ENCODE data around the gene ALX3.

ALX3 gene

DNA sequence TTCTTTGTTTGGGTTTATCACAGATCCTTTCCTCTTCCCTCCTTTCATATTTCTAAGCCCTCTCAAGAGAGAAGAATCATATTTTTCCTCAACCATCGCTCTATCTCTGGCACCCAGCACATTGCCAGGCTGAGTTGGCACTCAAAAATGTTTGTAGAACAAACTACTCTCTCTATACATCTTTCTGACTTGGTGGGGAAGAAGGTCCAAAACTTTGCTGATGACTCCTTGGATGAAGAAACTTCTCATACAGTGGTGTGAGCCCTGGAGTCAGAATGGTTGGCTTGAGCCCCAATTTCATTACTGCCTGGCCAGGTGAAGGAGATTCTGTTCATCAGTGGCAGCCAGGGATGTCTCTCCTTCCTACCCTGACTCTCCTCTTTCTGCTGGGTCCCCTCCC is 11.9 kb downstream of the ALX3 start:
- Histone ChIP-seq H3K36me3 (ENCODE audit: insufficient read depth, insufficient read length, low read length) (peaks cover 77% of the 10 kb centered on the region), H3K4me3 (ENCODE audit: insufficient read length, low read depth) (no peak overlapping the region), H3K9me3 (ENCODE audit: insufficient read depth, low read length) (no peaks in the 10 kb centered on the region), H3K9ac (ENCODE audit: insufficient read length, low read depth) (no peak overlapping the region), H3K4me1 (ENCODE audit: insufficient read depth, insufficient read length) (peaks cover 10% of the 10 kb centered on the region), H3K27me3 (ENCODE audit: insufficient read depth, insufficient read length) (no peaks in the 10 kb centered on the region)
- TF ChIP-seq YY1 (IDR thresholded peaks at IDR 0.05; ENCODE audit: insufficient read depth, insufficient read length) (no peak), ZNF274 (IDR thresholded peaks at IDR 0.05; ENCODE audit: low read depth, low read length) (no peak), SUZ12 (IDR thresholded peaks at IDR 0.05; ENCODE audit: extremely low read depth, insufficient read depth, insufficient read length) (no peak)
- DNase-seq (ENCODE audit: low read depth, low spot score) = no peak

DNA sequence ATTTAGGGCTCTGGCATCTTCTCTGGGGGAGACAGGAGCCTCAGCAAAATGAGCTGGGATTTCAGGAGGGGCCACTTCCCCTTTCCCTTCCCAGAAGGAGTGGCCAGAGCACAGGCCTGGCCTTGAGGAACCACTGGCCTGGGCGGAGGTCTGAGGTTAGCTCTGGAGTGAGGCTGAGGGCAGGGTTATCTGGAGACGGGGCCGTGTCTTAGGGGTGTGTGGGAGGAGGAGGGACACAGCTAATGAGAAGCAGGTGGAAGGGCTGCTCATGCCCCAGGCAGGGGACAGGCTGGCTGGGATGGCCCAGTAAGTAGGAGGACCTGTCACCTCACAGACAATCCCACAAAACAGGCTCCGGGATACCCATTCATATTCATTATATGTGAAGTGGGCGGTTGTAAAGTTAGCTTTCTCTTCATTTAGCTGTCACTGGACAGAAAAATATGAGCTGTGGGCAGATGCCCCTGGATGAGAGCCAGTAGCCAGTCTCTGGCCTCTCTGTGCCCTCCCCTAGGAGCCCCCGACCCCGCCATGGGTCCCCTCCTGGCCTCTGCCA is 12.4 kb downstream of the ALX3 start:
- no peak for DNase-seq (ENCODE audit: low read depth, low spot score)
- TF ChIP-seq SUZ12 (IDR thresholded peaks at IDR 0.05; ENCODE audit: extremely low read depth, insufficient read depth, insufficient read length) (no peak), YY1 (IDR thresholded peaks at IDR 0.05; ENCODE audit: insufficient read depth, insufficient read length) (no peak), ZNF274 (IDR thresholded peaks at IDR 0.05; ENCODE audit: low read depth, low read length) (no peak)
- no peaks in the 10 kb centered on the region for H3K9me3 ChIP-seq (ENCODE audit: insufficient read depth, low read length)
- no peaks in the 10 kb centered on the region for H3K27me3 ChIP-seq (ENCODE audit: insufficient read depth, insufficient read length)
- H3K4me3 ChIP-seq (ENCODE audit: insufficient read length, low read depth) = no peak overlapping the region
- peaks cover 80% of the 10 kb centered on the region for H3K36me3 ChIP-seq (ENCODE audit: insufficient read depth, insufficient read length, low read length)
- H3K9ac ChIP-seq (ENCODE audit: insufficient read length, low read depth) = no peak overlapping the region
- peaks cover 15% of the 10 kb centered on the region for H3K4me1 ChIP-seq (ENCODE audit: insufficient read depth, insufficient read length)

DNA sequence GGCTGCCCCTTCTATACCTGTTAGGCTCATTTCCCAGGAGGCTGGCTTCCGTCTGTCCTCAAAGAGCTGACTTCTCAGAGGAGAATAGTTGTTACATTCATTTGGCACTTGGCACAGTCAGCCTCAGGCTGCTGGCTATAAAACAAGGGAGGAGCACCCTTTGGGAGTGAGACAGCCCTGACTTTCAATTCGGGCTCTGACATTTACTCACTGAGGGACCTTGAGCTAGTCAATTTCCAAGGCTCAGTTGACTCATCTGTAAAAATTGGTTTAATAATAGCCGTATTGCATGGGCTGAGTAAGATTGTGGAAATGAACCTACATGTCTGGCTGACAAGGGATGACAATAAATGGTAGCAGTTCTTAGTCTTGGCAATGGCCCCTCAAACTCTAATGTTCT is 13.7 kb downstream of the ALX3 start:
- TF ChIP-seq YY1 (IDR thresholded peaks at IDR 0.05; ENCODE audit: insufficient read depth, insufficient read length) (no peak), ZNF274 (IDR thresholded peaks at IDR 0.05; ENCODE audit: low read depth, low read length) (no peak), SUZ12 (IDR thresholded peaks at IDR 0.05; ENCODE audit: extremely low read depth, insufficient read depth, insufficient read length) (no peak)

DNA sequence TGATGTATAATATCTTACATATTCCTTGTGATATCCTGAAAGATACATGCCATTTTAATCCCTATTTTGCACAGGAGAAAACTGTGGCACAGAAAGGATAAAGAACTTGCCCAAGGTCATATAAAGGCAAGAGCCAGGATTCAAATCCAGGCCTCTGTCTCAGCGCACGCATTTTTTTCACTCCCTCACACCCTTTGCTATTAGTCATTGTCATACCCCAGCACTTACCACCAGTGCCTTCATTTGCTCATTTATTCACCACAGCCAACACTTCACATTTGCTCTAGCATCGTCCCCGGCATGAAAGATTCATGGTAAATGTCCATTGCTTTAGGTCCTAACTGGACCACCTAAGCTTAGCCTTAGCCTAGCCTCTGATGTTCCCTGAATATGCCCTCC is 14.2 kb downstream of the ALX3 start:
- TF ChIP-seq ZNF274 (IDR thresholded peaks at IDR 0.05; ENCODE audit: low read depth, low read length) = no peak
- TF ChIP-seq YY1 (IDR thresholded peaks at IDR 0.05; ENCODE audit: insufficient read depth, insufficient read length) = no peak
- TF ChIP-seq SUZ12 (IDR thresholded peaks at IDR 0.05; ENCODE audit: extremely low read depth, insufficient read depth, insufficient read length) = no peak
- H3K36me3 ChIP-seq (ENCODE audit: insufficient read depth, insufficient read length, low read length) = peaks cover 86% of the 10 kb centered on the region
- peaks cover 18% of the 10 kb centered on the region for H3K4me1 ChIP-seq (ENCODE audit: insufficient read depth, insufficient read length)
- H3K9ac ChIP-seq (ENCODE audit: insufficient read length, low read depth) = no peak overlapping the region
- no peaks in the 10 kb centered on the region for H3K27me3 ChIP-seq (ENCODE audit: insufficient read depth, insufficient read length)
- H3K9me3 ChIP-seq (ENCODE audit: insufficient read depth, low read length) = no peaks in the 10 kb centered on the region
- H3K4me3 ChIP-seq (ENCODE audit: insufficient read length, low read depth) = no peak overlapping the region
- DNase-seq (ENCODE audit: low read depth, low spot score) = no peak

More for the DNA sequence above, 13.7 kb downstream of the ALX3 start:
- no peak overlapping the region for H3K9ac ChIP-seq (ENCODE audit: insufficient read length, low read depth)
- H3K27me3 ChIP-seq (ENCODE audit: insufficient read depth, insufficient read length) = no peaks in the 10 kb centered on the region
- peaks cover 18% of the 10 kb centered on the region for H3K4me1 ChIP-seq (ENCODE audit: insufficient read depth, insufficient read length)
- no peak for DNase-seq (ENCODE audit: low read depth, low spot score)
- no peaks in the 10 kb centered on the region for H3K9me3 ChIP-seq (ENCODE audit: insufficient read depth, low read length)
- no peak overlapping the region for H3K4me3 ChIP-seq (ENCODE audit: insufficient read length, low read depth)
- peaks cover 86% of the 10 kb centered on the region for H3K36me3 ChIP-seq (ENCODE audit: insufficient read depth, insufficient read length, low read length)

DNA sequence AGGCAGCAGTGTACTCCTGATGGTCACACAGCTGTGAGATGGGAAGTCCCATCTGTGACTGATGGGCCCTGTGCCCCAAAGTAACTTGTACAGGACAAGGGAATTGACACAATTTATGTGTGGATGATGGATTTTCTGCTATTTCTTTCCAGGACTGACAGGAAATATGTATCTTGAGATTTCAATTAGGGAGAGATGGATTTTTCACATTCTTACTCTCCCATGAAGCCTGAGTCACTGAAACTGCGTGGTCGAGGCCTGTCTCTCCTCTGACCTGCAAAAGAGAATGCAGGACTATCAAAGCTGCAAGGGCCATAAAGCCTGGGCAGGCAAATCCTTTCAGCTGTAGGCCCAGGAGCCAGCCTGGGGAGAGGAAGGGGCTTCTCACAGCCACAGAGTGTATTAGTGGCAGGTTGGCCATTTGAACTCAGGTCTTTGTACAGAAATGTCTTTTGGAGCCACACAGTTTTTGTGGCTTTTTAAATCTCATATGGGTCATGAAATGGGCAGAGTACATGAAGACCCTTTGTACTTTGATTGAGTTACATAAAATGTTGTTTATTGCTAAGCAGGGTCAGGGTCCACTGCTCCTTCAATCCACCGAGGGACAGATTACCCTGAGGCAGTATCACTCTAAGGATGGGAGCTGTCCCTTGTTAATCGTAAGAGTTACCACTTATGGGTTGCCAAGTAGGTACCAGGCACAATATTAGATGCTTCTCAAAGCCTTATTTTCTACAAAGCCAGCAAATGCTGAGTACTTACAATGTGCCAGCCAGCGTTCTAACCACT is 14.8 kb downstream of the ALX3 start:
- Histone ChIP-seq H3K4me1 (ENCODE audit: insufficient read depth, insufficient read length) (peaks cover 18% of the 10 kb centered on the region), H3K36me3 (ENCODE audit: insufficient read depth, insufficient read length, low read length) (peaks cover 86% of the 10 kb centered on the region), H3K4me3 (ENCODE audit: insufficient read length, low read depth) (no peak overlapping the region), H3K27me3 (ENCODE audit: insufficient read depth, insufficient read length) (no peaks in the 10 kb centered on the region), H3K9me3 (ENCODE audit: insufficient read depth, low read length) (no peaks in the 10 kb centered on the region), H3K9ac (ENCODE audit: insufficient read length, low read depth) (no peak overlapping the region)
- no peak for TF ChIP-seq SUZ12 (IDR thresholded peaks at IDR 0.05; ENCODE audit: extremely low read depth, insufficient read depth, insufficient read length)
- DNase-seq (ENCODE audit: low read depth, low spot score) = no peak

DNA sequence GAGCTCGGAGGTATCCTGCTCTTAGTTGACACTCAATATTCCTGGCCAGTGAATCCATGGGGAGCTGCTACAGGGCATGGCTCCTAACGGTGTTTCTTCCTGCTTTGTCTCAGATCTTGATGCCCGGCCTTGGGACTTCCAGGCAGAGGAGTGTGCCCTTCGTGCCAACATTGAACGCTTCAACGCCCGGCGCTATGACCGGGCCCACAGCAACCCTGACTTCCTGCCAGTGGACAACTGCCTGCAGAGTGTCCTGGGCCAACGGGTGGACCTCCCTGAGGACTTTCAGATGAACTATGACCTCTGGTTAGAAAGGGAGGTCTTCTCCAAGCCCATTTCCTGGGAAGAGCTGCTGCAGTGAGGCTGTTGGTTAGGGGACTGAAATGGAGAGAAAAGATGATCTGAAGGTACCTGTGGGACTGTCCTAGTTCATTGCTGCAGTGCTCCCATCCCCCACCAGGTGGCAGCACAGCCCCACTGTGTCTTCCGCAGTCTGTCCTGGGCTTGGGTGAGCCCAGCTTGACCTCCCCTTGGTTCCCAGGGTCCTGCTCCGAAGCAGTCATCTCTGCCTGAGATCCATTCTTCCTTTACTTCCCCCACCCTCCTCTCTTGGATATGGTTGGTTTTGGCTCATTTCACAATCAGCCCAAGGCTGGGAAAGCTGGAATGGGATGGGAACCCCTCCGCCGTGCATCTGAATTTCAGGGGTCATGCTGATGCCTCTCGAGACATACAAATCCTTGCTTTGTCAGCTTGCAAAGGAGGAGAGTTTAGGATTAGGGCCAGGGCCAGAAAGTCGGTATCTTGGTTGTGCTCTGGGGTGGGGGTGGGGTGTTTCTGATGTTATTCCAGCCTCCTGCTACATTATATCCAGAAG is 16.7 kb downstream of the ALX3 start:
- no peaks in the 10 kb centered on the region for H3K27me3 ChIP-seq (ENCODE audit: insufficient read depth, insufficient read length)
- DNase-seq (ENCODE audit: low read depth, low spot score) = no peak
- no peak overlapping the region for H3K9ac ChIP-seq (ENCODE audit: insufficient read length, low read depth)
- H3K4me3 ChIP-seq (ENCODE audit: insufficient read length, low read depth) = no peak overlapping the region
- no peaks in the 10 kb centered on the region for H3K9me3 ChIP-seq (ENCODE audit: insufficient read depth, low read length)
- TF ChIP-seq ZNF274 (IDR thresholded peaks at IDR 0.05; ENCODE audit: low read depth, low read length) (no peak), YY1 (IDR thresholded peaks at IDR 0.05; ENCODE audit: insufficient read depth, insufficient read length) (no peak), SUZ12 (IDR thresholded peaks at IDR 0.05; ENCODE audit: extremely low read depth, insufficient read depth, insufficient read length) (no peak)
- peaks cover 96% of the 10 kb centered on the region for H3K36me3 ChIP-seq (ENCODE audit: insufficient read depth, insufficient read length, low read length)
- H3K4me1 ChIP-seq (ENCODE audit: insufficient read depth, insufficient read length) = peaks cover 17% of the 10 kb centered on the region

DNA sequence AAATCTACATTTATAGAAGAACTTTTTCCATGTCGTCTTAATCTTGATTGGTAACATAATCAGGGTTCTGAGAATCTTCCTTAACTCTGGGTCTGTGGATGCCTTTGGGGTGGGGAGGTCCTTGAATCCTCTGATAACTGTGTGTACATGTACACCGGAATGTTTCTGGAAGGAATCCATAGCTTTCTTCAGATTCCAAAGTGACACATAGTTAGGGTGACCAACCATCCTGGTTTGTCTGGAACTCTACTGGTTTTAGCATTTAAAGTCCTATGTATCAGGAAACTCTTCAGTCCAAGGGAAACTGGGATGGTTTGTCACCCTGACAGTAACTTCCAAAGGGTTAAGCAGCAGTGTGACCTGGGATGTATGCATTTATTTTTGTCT is 19.2 kb downstream of the ALX3 start:
- H3K9ac ChIP-seq (ENCODE audit: insufficient read length, low read depth) = no peak overlapping the region
- TF ChIP-seq SUZ12 (IDR thresholded peaks at IDR 0.05; ENCODE audit: extremely low read depth, insufficient read depth, insufficient read length) (no peak), YY1 (IDR thresholded peaks at IDR 0.05; ENCODE audit: insufficient read depth, insufficient read length) (no peak), ZNF274 (IDR thresholded peaks at IDR 0.05; ENCODE audit: low read depth, low read length) (no peak)
- H3K36me3 ChIP-seq (ENCODE audit: insufficient read depth, insufficient read length, low read length) = peaks cover 98% of the 10 kb centered on the region
- H3K4me1 ChIP-seq (ENCODE audit: insufficient read depth, insufficient read length) = peaks cover 9% of the 10 kb centered on the region
- no peak for DNase-seq (ENCODE audit: low read depth, low spot score)
- no peaks in the 10 kb centered on the region for H3K9me3 ChIP-seq (ENCODE audit: insufficient read depth, low read length)
- no peaks in the 10 kb centered on the region for H3K27me3 ChIP-seq (ENCODE audit: insufficient read depth, insufficient read length)
- no peak overlapping the region for H3K4me3 ChIP-seq (ENCODE audit: insufficient read length, low read depth)

Data from NT2/D1 (cell line).